ENCODE data around the gene CDKN1B.

Gene CDKN1B

GRCh38 chr12:12686472-12686871 lies 30.7 kb upstream of the CDKN1B start:
- DNase-seq (ENCODE audit: low read depth): peak; percentile 12
- H3K4me3 ChIP-seq (ENCODE audit: low read length): no peak overlapping the region
- TF ChIP-seq CTCF (conservative IDR thresholded peaks at IDR 0.05; ENCODE audit: low read length): no peak

GRCh38 chr12:12686925-12687324 lies 30.2 kb upstream of the CDKN1B start:
- TF ChIP-seq CTCF (conservative IDR thresholded peaks at IDR 0.05; ENCODE audit: low read length): no peak
- peak; percentile 84 for DNase-seq (ENCODE audit: low read depth)
- no peak overlapping the region for H3K4me3 ChIP-seq (ENCODE audit: low read length)

GRCh38 chr12:12689647-12690300 lies 27.4 kb upstream of the CDKN1B start:
- no peak for DNase-seq (ENCODE audit: low read depth)
- no peak for TF ChIP-seq CTCF (conservative IDR thresholded peaks at IDR 0.05; ENCODE audit: low read length)
- no peak overlapping the region for H3K4me3 ChIP-seq (ENCODE audit: low read length)

GRCh38 chr12:12691549-12691948 lies 25.6 kb upstream of the CDKN1B start:
- TF ChIP-seq CTCF (conservative IDR thresholded peaks at IDR 0.05; ENCODE audit: low read length): no peak
- DNase-seq (ENCODE audit: low read depth): no peak
- H3K4me3 ChIP-seq (ENCODE audit: low read length): no peak overlapping the region

- H3K4me3 ChIP-seq (ENCODE audit: low read length): no peak overlapping the region
- no peak for TF ChIP-seq CTCF (conservative IDR thresholded peaks at IDR 0.05; ENCODE audit: low read length)
- DNase-seq (ENCODE audit: low read depth): no peak
Measured at GRCh38 chr12:12693111-12693671, 24.0 kb upstream of the CDKN1B start.

GRCh38 chr12:12696562-12697383 lies 20.4 kb upstream of the CDKN1B start:
- peak overlapping the region; percentile 72 for H3K4me3 ChIP-seq (ENCODE audit: low read length)
- no peak for TF ChIP-seq CTCF (conservative IDR thresholded peaks at IDR 0.05; ENCODE audit: low read length)
- DNase-seq (ENCODE audit: low read depth): peak; percentile 84

All from AG10803 (cell line).